ENCODE results near the gene AGR3.

The AGR3 gene

GRCh38 chr7:16838386-16838785 is 43.4 kb downstream of the AGR3 start:
- DNase-seq (ENCODE audit: low read depth in 2 of 2) = no peak

- no peak for DNase-seq (ENCODE audit: low read depth in 2 of 2)
Observed at GRCh38 chr7:16836481-16836880, 45.3 kb downstream of the AGR3 start.

- no peak for DNase-seq (ENCODE audit: low read depth in 2 of 2)
Observed at GRCh38 chr7:16833373-16833772, 48.4 kb downstream of the AGR3 start.

GRCh38 chr7:16826060-16826459 is 55.7 kb downstream of the AGR3 start:
- DNase-seq (ENCODE audit: low read depth in 2 of 2) = no peak

- no peak for DNase-seq (ENCODE audit: low read depth in 2 of 2)
Observed at GRCh38 chr7:16822029-16822428, 59.8 kb downstream of the AGR3 start.

- DNase-seq (ENCODE audit: low read depth in 2 of 2) = no peak
Observed at GRCh38 chr7:16818732-16819131, 63.1 kb downstream of the AGR3 start.

- DNase-seq (ENCODE audit: low read depth in 2 of 2) = no peak
Observed at GRCh38 chr7:16817536-16817935, 64.2 kb downstream of the AGR3 start.

GRCh38 chr7:16816824-16817223 is 65.0 kb downstream of the AGR3 start:
- DNase-seq (ENCODE audit: low read depth in 2 of 2) = no peak

- no peak for DNase-seq (ENCODE audit: low read depth in 2 of 2)
Observed at GRCh38 chr7:16815001-16815400, 66.8 kb downstream of the AGR3 start.

GRCh38 chr7:16813232-16813616 is 68.6 kb downstream of the AGR3 start:
- DNase-seq (ENCODE audit: low read depth in 2 of 2) = no peak

- DNase-seq (ENCODE audit: low read depth in 2 of 2) = no peak
Observed at GRCh38 chr7:16812542-16813231, 69.1 kb downstream of the AGR3 start.

- no peak for DNase-seq (ENCODE audit: low read depth in 2 of 2)
Observed at GRCh38 chr7:16811551-16811950, 70.2 kb downstream of the AGR3 start.

GRCh38 chr7:16810573-16810972 is 71.2 kb downstream of the AGR3 start:
- DNase-seq (ENCODE audit: low read depth in 2 of 2) = no peak

GRCh38 chr7:16810112-16810511 is 71.7 kb downstream of the AGR3 start:
- DNase-seq (ENCODE audit: low read depth in 2 of 2) = no peak
